ENCODE data around the gene CDA.

CDA gene

GRCh38 chr1:20630729-20631128 is 41.8 kb downstream of the CDA start:
- DNase-seq (ENCODE audit: low read depth) = no peak
- no peak for TF ChIP-seq POLR2A (IDR thresholded peaks at IDR 0.05; ENCODE audit: extremely low read depth, insufficient read length)
- TF ChIP-seq, protein P1, sequence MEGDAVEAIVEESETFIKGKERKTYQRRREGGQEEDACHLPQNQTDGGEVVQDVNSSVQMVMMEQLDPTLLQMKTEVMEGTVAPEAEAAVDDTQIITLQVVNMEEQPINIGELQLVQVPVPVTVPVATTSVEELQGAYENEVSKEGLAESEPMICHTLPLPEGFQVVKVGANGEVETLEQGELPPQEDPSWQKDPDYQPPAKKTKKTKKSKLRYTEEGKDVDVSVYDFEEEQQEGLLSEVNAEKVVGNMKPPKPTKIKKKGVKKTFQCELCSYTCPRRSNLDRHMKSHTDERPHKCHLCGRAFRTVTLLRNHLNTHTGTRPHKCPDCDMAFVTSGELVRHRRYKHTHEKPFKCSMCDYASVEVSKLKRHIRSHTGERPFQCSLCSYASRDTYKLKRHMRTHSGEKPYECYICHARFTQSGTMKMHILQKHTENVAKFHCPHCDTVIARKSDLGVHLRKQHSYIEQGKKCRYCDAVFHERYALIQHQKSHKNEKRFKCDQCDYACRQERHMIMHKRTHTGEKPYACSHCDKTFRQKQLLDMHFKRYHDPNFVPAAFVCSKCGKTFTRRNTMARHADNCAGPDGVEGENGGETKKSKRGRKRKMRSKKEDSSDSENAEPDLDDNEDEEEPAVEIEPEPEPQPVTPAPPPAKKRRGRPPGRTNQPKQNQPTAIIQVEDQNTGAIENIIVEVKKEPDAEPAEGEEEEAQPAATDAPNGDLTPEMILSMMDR (IDR thresholded peaks at IDR 0.05; ENCODE audit: low read depth, low read length) = no peak
- TF ChIP-seq, protein P2, sequence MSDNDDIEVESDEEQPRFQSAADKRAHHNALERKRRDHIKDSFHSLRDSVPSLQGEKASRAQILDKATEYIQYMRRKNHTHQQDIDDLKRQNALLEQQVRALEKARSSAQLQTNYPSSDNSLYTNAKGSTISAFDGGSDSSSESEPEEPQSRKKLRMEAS (IDR thresholded peaks at IDR 0.05; ENCODE audit: low read depth, low read length) = no peak
- no peak for TF ChIP-seq MYC (IDR thresholded peaks at IDR 0.05; ENCODE audit: low read depth, low read length)
- no peak overlapping the region for H3K4me3 ChIP-seq (ENCODE audit: low read depth, low read length)

DNA sequence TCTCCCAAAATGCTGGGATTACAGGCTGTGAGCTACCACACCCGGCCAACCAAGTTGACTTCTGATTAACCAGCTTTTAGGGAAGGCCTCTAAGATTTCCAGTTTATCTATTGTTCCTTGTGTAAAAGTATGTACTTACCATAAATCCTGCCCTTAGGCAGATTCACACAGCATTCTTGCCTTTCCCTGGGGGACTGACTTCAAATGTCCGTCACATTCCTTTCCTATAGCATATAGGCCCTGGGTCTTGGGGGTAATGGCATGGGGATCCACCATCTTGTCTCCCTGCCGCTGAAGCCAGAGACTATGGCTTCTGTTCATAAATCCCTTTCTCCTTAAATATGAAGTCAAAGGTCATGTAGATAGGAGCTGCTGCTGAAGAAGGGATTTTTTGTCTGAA is 43.5 kb downstream of the CDA start:
- H3K4me3 ChIP-seq (ENCODE audit: low read depth, low read length) = no peak overlapping the region
- TF ChIP-seq MYC (IDR thresholded peaks at IDR 0.05; ENCODE audit: low read depth, low read length) = no peak
- TF ChIP-seq, protein P1 (IDR thresholded peaks at IDR 0.05; ENCODE audit: low read depth, low read length) = no peak
- TF ChIP-seq POLR2A (IDR thresholded peaks at IDR 0.05; ENCODE audit: extremely low read depth, insufficient read length) = no peak
- TF ChIP-seq, protein P2 (IDR thresholded peaks at IDR 0.05; ENCODE audit: low read depth, low read length) = no peak
- DNase-seq (ENCODE audit: low read depth) = no peak

DNA sequence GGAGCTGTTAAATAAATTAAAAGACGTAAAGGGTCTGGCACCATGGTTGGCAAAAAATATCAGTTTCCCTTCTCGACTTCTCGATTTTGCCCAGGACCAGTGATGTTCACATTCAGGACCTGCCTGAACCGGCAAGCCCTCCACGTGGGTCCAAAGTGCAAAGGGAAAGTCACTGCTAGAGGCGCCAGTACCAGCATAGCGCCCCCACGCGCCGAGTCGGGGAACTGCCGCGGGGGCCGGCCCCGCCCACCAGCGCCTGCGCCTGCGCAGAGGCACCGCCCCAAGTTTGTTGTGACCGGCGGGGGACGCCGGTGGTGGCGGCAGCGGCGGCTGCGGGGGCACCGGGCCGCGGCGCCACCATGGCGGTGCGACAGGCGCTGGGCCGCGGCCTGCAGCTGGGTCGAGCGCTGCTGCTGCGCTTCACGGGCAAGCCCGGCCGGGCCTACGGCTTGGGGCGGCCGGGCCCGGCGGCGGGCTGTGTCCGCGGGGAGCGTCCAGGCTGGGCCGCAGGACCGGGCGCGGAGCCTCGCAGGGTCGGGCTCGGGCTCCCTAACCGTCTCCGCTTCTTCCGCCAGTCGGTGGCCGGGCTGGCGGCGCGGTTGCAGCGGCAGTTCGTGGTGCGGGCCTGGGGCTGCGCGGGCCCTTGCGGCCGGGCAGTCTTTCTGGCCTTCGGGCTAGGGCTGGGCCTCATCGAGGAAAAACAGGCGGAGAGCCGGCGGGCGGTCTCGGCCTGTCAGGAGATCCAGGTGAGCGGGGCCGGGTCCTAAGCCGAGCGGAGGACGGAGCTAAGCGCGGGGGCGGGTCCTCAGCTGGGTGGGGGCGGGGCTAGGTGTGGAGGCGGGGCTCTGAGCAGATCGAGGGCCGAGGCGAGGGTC is 44.5 kb downstream of the CDA start, which contains the start of gene PINK1:
Gene PINK1 (plus strand): TSS at position 269 of the 875 bp plus-strand sequence. CDS start 91 bp downstream, at position 360.
- peak within 1 kb of the TSS; percentile 69 for H3K4me3 ChIP-seq (ENCODE audit: low read depth, low read length)
- peak; percentile 80 for DNase-seq (ENCODE audit: low read depth)
- TF ChIP-seq, protein P2 (IDR thresholded peaks at IDR 0.05; ENCODE audit: low read depth, low read length) = peak; percentile 94
- TF ChIP-seq POLR2A (IDR thresholded peaks at IDR 0.05; ENCODE audit: extremely low read depth, insufficient read length) (peak; percentile 55), MYC (IDR thresholded peaks at IDR 0.05; ENCODE audit: low read depth, low read length) (peak; percentile 94)
- TF ChIP-seq, protein P1 (IDR thresholded peaks at IDR 0.05; ENCODE audit: low read depth, low read length) = peak; percentile 83

GRCh38 chr1:20634065-20634593 is 45.2 kb downstream of the CDA start:
- TF ChIP-seq, protein P1 (IDR thresholded peaks at IDR 0.05; ENCODE audit: low read depth, low read length) = no peak
- TF ChIP-seq, protein P2 (IDR thresholded peaks at IDR 0.05; ENCODE audit: low read depth, low read length) = no peak
- peak overlapping the region; percentile 69 for H3K4me3 ChIP-seq (ENCODE audit: low read depth, low read length)
- DNase-seq (ENCODE audit: low read depth) = peak; percentile 46

DNA sequence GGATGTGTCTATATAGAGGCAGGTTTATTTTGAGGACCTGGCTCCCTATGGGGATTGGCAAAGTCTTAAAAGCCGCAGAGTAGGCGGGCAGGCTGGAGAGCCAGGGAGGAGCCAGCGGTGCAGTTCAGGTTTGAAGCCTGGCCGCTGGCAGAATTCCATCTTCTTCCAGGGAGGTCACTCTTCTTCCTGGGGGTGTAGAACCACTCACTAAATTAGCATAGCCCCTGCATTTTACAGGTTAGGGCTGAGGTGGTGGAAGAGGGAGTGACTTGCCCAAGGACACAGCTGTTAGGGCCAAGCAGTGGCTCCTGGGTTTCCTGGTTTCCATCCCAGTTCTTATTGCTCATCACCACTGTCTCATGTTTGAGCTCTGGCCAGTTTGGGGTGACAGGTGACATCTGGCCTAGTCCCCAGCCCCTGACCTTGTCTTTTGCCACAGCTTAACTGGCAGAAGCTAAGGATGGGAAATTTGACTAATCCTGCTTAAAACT is 45.7 kb downstream of the CDA start:
- H3K4me3 ChIP-seq (ENCODE audit: low read depth, low read length) = peak overlapping the region; percentile 69
- TF ChIP-seq MYC (IDR thresholded peaks at IDR 0.05; ENCODE audit: low read depth, low read length) (no peak), POLR2A (IDR thresholded peaks at IDR 0.05; ENCODE audit: extremely low read depth, insufficient read length) (no peak)
- TF ChIP-seq, protein P2 (IDR thresholded peaks at IDR 0.05; ENCODE audit: low read depth, low read length) = no peak
- TF ChIP-seq, protein P1 (IDR thresholded peaks at IDR 0.05; ENCODE audit: low read depth, low read length) = no peak
- DNase-seq (ENCODE audit: low read depth) = peak; percentile 73

All from NB4 (cell line).